GM04504 (cell line): ENCODE results near the gene MINAR2.

Experiments used
- DNase-seq: peaks from one replicate; pipeline ENCODE4 v3.0.0-alpha.2; 2012; ENCODE audit warnings: low read depth

MINAR2 gene

DNA sequence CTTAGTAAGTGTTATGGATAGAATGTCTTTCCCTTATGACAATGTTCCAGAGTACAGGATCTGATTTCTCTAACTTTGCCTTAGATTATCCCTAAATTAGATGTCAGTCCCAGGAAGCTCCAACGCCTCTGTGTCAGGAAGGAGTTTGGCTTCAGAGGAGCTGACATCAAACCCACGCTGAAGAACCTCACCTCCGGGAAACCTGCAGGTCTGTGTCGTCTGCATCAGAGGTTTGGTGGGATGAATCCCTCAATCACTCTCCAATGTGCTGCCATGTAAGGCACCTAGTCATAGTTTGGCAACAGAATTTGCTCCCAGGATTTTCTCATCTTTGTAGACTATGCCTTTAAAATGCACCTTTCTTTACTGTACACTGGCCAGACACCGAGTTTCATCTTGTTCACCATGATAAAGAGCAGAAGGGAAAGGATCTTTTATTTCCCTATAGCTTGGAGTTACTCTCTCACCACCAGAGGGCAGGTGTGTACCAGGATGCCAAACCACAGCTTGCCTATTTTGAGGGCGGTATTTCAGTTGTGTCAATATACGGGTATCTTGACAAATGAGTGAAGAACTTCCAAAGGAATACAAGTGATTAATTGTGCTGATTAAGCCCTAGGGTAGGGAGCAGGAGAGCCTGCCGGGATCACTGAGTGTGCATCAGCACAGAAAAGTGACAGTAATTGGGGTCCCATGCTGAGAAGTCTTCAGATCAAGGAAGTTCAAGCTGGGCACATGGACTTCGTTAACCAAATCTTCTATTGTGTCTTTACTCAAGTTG lies 23.4 kb downstream of the MINAR2 start:
- DNase-seq = peak; percentile 21

- no peak for DNase-seq
These were observed 25.5 kb downstream of the MINAR2 start for GRCh38 chr5:129773376-129773775.

DNA sequence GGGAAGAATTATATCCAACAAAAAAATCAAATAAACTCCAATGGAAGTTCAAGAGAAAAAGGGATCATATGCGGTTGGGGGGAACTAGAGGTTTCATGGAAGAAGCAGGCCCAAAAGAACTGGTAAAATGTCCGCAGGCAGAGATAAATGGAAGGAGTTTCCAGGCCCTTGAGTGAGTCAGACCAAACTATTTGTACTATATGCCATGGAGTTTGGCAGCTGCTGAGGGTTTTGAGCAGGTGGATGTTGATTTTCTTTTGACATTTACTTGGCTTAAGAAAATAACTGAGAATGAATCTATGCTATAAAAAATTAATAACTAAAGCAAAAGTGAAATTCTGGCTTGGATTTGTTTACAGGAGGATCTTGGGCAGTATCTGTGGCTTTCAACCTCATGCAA lies 33.7 kb downstream of the MINAR2 start:
- no peak for DNase-seq

DNA sequence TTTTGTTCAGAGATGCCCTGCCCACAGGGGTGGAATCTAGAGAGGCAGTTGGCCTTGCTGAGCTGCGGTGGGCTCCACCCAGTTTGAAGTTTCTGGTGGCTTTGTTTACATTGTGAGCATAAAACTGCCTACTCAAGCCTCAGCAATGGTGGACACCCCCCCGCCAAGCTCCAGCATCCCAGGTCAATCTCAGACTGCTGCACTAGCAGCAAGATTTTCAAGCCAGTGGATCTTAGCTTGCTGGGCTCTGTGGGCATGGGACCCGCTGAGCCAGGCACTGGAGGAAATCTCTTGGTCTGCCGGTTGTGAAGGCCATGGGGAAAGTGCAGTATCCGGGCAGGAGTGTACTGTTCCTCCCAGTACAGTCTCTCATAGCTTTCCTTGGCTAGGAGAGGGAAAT lies 55.5 kb downstream of the MINAR2 start:
- no peak for DNase-seq

DNA sequence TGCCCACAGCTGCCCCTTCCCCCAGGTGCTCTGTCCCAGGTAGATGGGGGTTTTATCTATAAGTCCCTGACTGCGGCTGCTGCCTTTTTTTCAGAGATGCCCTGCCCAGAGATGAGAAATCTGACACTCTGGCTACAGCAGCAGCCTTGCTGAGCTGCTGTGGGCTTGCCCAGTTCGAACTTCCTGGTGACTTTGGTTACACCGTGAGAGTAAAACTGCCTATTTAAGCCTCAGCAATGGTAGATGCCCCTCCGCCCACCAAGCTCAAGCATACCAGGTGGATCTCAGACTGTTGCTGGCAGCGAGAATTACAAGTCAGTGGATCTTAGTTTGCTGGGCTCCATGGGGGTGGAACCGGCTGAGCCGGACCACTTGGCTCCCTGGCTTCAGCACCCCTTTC lies 56.8 kb downstream of the MINAR2 start:
- no peak for DNase-seq

- no peak for DNase-seq
These were observed 59.4 kb downstream of the MINAR2 start for GRCh38 chr5:129807162-129807814.
